ENCODE results near the gene CYP17A1. TPM values are rescaled to one million over a fixed set of nuclear protein-coding genes. Genes with fewer than 3 reads are reported as not detected.
A peak's percentile ranks its signal among the peaks of the same experiment; 100 is the strongest.
"Not testable (repeated sequence)": the region's sequence is repeated elsewhere in the genome, so short reads cannot be mapped to it uniquely, and the experiment has no call there.

The CYP17A1 gene
- total RNA-seq, 1 donor from 2014 or later = not detected

DNA sequence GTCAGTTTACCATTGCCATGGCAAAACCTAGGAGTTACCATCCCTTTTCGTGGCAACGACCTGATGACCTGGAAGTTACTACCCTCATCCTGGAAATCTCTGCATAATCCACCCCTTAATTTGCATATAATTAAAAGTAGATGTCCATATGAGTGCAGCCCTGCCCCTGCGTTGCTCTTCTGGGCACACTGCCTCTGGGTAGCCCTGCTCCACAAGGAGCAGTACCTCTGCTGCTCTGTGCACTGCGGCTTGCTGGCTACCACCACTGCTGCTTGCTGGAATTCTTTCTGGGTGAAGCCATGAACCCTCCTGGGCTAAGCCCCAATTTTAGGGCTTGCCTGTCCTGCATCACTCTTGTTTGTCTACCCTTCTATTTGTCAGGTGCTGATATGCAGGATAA, 12.5 kb downstream of the CYP17A1 start:
- Histone ChIP-seq H3K36me3 (ENCODE audit: control insufficient read depth in 3 of 3, insufficient read depth in 3 of 3, low read length in 3 of 3) (peaks cover 0 to 3% (median 2%) of the 10 kb centered on the region in 3 donors), H3K27me3 (ENCODE audit: control insufficient read depth in 3 of 3, insufficient read depth in 3 of 3, low read length in 3 of 3) (no peaks in the 10 kb centered on the region), H3K4me3 (ENCODE audit: low read length in 3 of 3) (no peak overlapping the region), H3K4me1 (ENCODE audit: control insufficient read depth in 3 of 3, insufficient read depth in 3 of 3, low read length in 3 of 3) (peaks cover 0 to 5% (median 0%) of the 10 kb centered on the region in 3 donors), H3K27ac (ENCODE audit: low read depth, low read length) (no peak overlapping the region), H3K9me3 (ENCODE audit: control insufficient read depth in 3 of 3, low read length in 3 of 3) (no peaks in the 10 kb centered on the region), H3K9ac (ENCODE audit: low read depth in 1 of 3, low read length in 3 of 3) (no peak overlapping the region)

DNA sequence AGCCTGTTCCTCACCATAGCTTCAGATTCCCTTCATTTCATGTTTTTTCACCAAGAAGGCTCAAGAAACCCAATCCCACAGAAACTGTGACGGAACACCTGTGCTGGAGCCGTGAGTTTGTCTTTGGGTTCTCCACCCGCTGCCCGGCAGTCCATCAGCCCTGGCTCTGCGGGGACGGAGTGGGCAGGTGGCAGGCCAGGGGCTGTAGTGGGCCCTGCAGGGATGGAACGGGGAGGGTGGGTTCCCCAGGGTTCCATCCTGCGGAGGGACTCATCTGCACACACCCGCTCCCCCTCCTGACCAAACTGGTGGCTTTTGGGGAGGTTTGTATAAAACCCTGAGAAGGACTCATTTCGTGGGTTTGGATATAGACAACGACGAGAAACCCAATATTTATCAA, 15.0 kb downstream of the CYP17A1 start:
- H3K27me3 ChIP-seq (ENCODE audit: control insufficient read depth in 3 of 3, insufficient read depth in 3 of 3, low read length in 3 of 3) = no peaks in the 10 kb centered on the region
- no peak overlapping the region for H3K4me3 ChIP-seq (ENCODE audit: low read length in 3 of 3)
- H3K9ac ChIP-seq (ENCODE audit: low read depth in 1 of 3, low read length in 3 of 3) = no peak overlapping the region
- H3K9me3 ChIP-seq (ENCODE audit: control insufficient read depth in 3 of 3, low read length in 3 of 3) = no peaks in the 10 kb centered on the region
- H3K27ac ChIP-seq (ENCODE audit: low read depth, low read length) = no peak overlapping the region
- no peaks in the 10 kb centered on the region for H3K36me3 ChIP-seq (ENCODE audit: control insufficient read depth in 3 of 3, insufficient read depth in 3 of 3, low read length in 3 of 3)
- H3K4me1 ChIP-seq (ENCODE audit: control insufficient read depth in 3 of 3, insufficient read depth in 3 of 3, low read length in 3 of 3) = peaks cover 0 to 10% (median 0%) of the 10 kb centered on the region in 3 donors

DNA sequence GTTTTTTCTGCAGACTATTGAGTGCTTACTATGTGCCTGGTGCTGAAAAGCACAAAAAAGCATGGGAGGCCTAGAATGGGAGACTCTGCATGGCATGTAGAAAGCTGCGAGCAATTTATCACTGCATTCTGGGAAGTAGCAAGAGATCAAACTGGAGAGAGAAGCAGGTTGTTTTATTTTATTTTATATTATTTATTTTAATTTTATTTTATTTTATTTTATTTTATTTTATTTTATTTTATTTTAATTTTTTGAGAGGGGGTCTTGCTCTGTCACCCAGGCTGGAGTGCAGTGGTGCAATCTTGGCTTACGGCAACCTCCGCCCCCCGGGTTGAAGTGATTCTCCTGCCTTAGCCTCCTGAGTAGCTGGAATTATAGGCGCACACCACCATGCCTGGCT, 17.2 kb downstream of the CYP17A1 start:
- H3K9ac ChIP-seq (ENCODE audit: low read depth in 1 of 3, low read length in 3 of 3); H3K27me3 ChIP-seq (ENCODE audit: control insufficient read depth in 3 of 3, insufficient read depth in 3 of 3, low read length in 3 of 3); H3K27ac ChIP-seq (ENCODE audit: low read depth, low read length); H3K9me3 ChIP-seq (ENCODE audit: control insufficient read depth in 3 of 3, low read length in 3 of 3); H3K36me3 ChIP-seq (ENCODE audit: control insufficient read depth in 3 of 3, insufficient read depth in 3 of 3, low read length in 3 of 3); H3K4me3 ChIP-seq (ENCODE audit: low read length in 3 of 3): not testable (repeated sequence)
- H3K4me1 ChIP-seq (ENCODE audit: control insufficient read depth in 3 of 3, insufficient read depth in 3 of 3, low read length in 3 of 3) = peaks cover 16 to 24% (median 20%) of the 10 kb centered on the region in 3 donors

DNA sequence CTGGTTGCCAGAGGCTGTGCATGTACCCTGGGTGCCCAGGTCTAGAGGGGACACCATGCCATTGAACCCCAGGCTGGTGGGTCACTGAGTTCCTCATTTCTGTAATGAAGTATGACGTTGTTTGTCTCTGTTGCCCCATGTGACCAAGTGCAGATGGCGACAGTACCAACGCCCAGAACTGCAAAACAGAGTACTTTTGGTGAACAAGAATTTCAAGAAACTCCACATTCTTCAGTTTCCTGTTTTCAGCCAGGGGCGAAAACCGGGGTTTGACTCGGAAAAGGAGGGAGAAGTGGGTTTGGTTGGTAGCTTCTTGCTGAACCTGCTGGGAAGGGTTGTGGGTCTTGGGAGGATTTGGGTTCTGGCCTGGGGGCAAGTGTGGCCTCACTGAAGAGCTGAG, 18.2 kb downstream of the CYP17A1 start:
- H3K27ac ChIP-seq (ENCODE audit: low read depth, low read length) = peak overlapping the region; percentile 58
- no peak overlapping the region for H3K4me3 ChIP-seq (ENCODE audit: low read length in 3 of 3)
- no peaks in the 10 kb centered on the region for H3K9me3 ChIP-seq (ENCODE audit: control insufficient read depth in 3 of 3, low read length in 3 of 3)
- no peak overlapping the region for H3K9ac ChIP-seq (ENCODE audit: low read depth in 1 of 3, low read length in 3 of 3)
- H3K36me3 ChIP-seq (ENCODE audit: control insufficient read depth in 3 of 3, insufficient read depth in 3 of 3, low read length in 3 of 3) = peaks cover 6 to 9% (median 7%) of the 10 kb centered on the region in 3 donors
- H3K27me3 ChIP-seq (ENCODE audit: control insufficient read depth in 3 of 3, insufficient read depth in 3 of 3, low read length in 3 of 3) = no peaks in the 10 kb centered on the region
- peaks cover 25 to 27% (median 27%) of the 10 kb centered on the region in 3 donors for H3K4me1 ChIP-seq (ENCODE audit: control insufficient read depth in 3 of 3, insufficient read depth in 3 of 3, low read length in 3 of 3)

DNA sequence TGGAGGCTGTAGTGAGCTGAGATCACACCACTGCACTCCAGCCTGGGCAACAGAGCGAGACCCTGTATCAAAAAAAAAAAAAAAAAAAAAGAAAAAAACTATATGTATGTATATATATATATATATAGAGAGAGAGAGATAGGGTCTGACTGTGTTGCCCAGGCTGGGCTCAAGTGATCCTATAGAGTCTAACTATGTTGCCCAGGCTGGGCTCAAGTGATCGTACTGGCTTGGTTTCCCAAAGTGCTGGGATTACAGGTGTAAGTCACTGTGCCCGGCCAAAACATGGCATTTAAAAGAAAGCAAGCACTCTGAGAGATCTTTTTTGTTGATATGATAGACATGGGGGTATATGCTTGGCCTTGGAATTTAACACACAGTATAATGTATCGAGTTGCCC, 20.0 kb downstream of the CYP17A1 start:
- Histone ChIP-seq H3K4me1 (ENCODE audit: control insufficient read depth in 3 of 3, insufficient read depth in 3 of 3, low read length in 3 of 3) (peaks cover 40 to 46% (median 43%) of the 10 kb centered on the region in 3 donors), H3K9ac (ENCODE audit: low read depth in 1 of 3, low read length in 3 of 3) (no peak overlapping the region), H3K36me3 (ENCODE audit: control insufficient read depth in 3 of 3, insufficient read depth in 3 of 3, low read length in 3 of 3) (peaks cover 25 to 28% (median 25%) of the 10 kb centered on the region in 3 donors), H3K27me3 (ENCODE audit: control insufficient read depth in 3 of 3, insufficient read depth in 3 of 3, low read length in 3 of 3) (no peaks in the 10 kb centered on the region), H3K9me3 (ENCODE audit: control insufficient read depth in 3 of 3, low read length in 3 of 3) (no peaks in the 10 kb centered on the region), H3K27ac (ENCODE audit: low read depth, low read length) (peak overlapping the region; percentile 90), H3K4me3 (ENCODE audit: low read length in 3 of 3) (no peak overlapping the region)

DNA sequence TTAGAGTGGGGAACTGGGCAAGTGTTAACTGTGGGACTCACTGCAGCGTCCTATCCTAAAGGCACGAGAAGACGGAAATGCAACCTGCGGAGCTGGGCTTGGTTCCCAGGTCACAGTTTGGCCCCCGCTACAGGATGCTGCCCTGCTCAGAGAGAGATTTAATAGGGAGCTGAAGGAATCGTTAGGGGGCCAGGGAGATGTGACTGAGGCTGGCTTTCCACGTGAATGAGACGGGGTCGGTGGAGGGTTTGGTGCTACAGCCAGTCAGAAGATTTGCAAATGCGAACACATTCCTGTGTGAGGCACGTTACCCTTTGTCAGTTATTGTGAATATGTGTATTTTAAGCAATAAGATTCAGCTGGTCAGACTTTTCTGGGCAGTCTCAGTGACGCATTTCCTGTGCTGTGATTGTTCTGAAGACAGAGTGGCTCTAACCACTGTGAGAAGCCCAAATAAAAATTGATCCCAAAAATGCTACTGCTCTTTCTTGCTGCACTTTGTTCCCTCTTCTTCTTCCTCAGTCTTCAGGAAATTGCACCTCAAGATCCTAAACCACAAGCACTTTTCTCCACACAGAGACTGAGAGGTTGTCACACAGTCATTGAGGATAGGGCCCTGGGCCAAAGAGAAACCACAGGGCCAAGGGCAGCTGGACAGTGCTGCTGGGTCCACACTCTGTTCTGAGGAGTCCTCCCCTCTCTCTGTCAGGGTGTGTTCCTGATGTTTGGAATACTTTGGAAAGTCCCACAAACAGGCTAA, 21.2 kb downstream of the CYP17A1 start:
- H3K4me1 ChIP-seq (ENCODE audit: control insufficient read depth in 3 of 3, insufficient read depth in 3 of 3, low read length in 3 of 3) = peaks cover 42 to 50% (median 47%) of the 10 kb centered on the region in 3 donors
- H3K36me3 ChIP-seq (ENCODE audit: control insufficient read depth in 3 of 3, insufficient read depth in 3 of 3, low read length in 3 of 3) = peaks cover 37 to 39% (median 37%) of the 10 kb centered on the region in 3 donors
- H3K4me3 ChIP-seq (ENCODE audit: low read length in 3 of 3) = no peak overlapping the region
- peak overlapping the region; percentile 90 for H3K27ac ChIP-seq (ENCODE audit: low read depth, low read length)
- no peaks in the 10 kb centered on the region for H3K9me3 ChIP-seq (ENCODE audit: control insufficient read depth in 3 of 3, low read length in 3 of 3)
- peak overlapping the region; percentile 12 to 71 (median 66) for H3K9ac ChIP-seq (ENCODE audit: low read depth in 1 of 3, low read length in 3 of 3)
- H3K27me3 ChIP-seq (ENCODE audit: control insufficient read depth in 3 of 3, insufficient read depth in 3 of 3, low read length in 3 of 3) = no peaks in the 10 kb centered on the region

DNA sequence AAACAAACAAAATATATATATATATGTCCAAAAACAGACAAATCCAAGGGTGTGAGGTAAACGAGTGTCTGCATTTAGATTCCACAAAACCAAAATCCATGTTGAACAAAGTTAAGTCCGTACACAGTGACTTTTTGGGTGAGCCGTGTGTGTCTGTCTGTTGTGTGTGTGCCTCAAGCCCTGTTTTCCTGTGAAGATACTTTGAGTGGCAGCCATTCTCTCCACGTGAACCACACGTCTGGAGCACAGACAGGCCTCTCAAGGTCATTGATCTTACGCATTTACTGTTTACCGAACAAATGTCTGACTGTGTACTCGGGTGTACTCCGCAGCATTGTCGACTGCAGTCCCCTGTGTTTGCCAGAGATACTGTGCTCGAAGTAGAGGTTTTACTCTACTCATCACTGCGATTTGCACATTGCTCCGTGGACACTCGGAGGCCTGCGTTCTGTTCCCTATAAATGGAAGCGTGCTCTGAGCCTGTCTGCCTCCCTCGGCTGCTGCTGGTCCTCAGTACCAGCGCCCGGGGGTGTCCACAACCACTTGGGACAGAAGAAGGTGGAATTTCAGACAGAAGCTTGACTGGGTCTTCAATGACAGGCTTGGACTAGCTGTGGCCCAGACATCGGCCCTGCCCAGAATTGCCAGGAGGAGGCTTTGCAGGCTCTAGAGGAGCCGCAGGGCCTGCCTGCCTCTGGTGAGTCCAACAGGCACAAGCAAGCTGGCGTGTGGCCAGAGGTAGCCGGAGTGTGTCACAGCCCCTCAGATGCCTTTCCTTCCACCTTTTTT, 22.1 kb downstream of the CYP17A1 start:
- Histone ChIP-seq H3K9ac (ENCODE audit: low read depth in 1 of 3, low read length in 3 of 3) (peak overlapping the region; percentile 12 to 71 (median 66)), H3K27ac (ENCODE audit: low read depth, low read length) (peak overlapping the region; percentile 90), H3K9me3 (ENCODE audit: control insufficient read depth in 3 of 3, low read length in 3 of 3) (no peaks in the 10 kb centered on the region), H3K27me3 (ENCODE audit: control insufficient read depth in 3 of 3, insufficient read depth in 3 of 3, low read length in 3 of 3) (no peaks in the 10 kb centered on the region), H3K4me3 (ENCODE audit: low read length in 3 of 3) (no peak overlapping the region), H3K4me1 (ENCODE audit: control insufficient read depth in 3 of 3, insufficient read depth in 3 of 3, low read length in 3 of 3) (peaks cover 42 to 50% (median 47%) of the 10 kb centered on the region in 3 donors), H3K36me3 (ENCODE audit: control insufficient read depth in 3 of 3, insufficient read depth in 3 of 3, low read length in 3 of 3) (peaks cover 38 to 42% (median 40%) of the 10 kb centered on the region in 3 donors)

DNA sequence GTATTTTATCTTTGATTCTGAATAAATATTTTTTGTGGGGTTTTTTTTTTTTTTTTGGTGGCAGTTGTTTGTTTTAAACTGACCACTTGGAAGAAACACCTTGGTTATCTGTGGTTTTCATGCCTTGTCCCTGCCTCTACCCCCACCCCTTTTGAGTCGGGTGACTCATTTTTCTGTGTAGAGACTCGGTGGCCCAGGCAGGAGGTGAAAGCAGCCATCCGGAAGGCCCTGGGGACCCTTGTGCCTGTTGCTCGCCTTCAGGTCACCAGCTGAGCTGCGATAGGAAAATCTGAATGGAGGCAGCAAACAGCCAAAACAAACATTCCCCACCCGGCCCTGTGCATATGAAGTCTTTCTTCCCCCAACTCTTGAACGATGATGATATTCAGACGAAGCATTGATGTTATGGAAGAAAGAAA, 22.8 kb downstream of the CYP17A1 start:
- peaks cover 44 to 48% (median 45%) of the 10 kb centered on the region in 3 donors for H3K36me3 ChIP-seq (ENCODE audit: control insufficient read depth in 3 of 3, insufficient read depth in 3 of 3, low read length in 3 of 3)
- peaks cover 42 to 50% (median 47%) of the 10 kb centered on the region in 3 donors for H3K4me1 ChIP-seq (ENCODE audit: control insufficient read depth in 3 of 3, insufficient read depth in 3 of 3, low read length in 3 of 3)
- H3K27me3 ChIP-seq (ENCODE audit: control insufficient read depth in 3 of 3, insufficient read depth in 3 of 3, low read length in 3 of 3) = no peaks in the 10 kb centered on the region
- H3K9me3 ChIP-seq (ENCODE audit: control insufficient read depth in 3 of 3, low read length in 3 of 3) = no peaks in the 10 kb centered on the region
- H3K9ac ChIP-seq (ENCODE audit: low read depth in 1 of 3, low read length in 3 of 3) = no peak overlapping the region
- peak overlapping the region; percentile 90 for H3K27ac ChIP-seq (ENCODE audit: low read depth, low read length)
- H3K4me3 ChIP-seq (ENCODE audit: low read length in 3 of 3) = no peak overlapping the region

DNA sequence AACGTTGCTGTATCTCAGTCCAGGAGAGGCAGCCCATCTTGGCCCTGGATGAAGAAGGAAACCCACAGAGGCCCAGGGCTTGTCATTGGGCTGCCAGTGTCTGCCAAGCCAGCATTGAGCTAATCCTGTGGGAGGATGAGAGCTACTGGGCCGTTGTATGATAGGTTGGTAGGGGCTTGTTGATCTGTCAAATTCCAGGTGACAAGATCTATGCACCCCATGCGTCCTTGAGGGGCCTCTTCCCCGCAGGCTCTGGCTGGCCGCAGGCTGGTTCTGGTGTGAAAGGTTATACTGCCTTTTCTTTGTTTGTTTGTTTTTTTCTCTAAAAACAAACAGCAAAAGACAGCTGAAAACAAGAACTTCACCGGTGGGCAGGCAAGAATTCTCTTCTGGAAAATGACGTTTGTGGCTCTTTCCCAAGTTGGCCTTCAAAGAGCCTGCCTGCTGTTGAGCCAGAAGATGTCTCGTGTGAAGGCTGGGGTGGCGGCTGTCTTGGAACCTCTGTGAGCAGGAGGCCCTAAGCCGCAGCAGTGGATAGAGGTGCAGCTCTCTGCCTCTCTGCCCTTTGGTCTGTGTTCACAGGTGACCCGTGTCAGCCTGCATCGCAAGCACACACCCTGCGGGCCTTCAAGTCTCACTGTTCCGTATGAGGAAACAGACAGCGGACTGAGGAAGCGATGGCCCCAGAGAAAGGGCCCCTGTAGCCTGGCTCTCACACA, 23.3 kb downstream of the CYP17A1 start:
- Histone ChIP-seq H3K9me3 (ENCODE audit: control insufficient read depth in 3 of 3, low read length in 3 of 3) (no peaks in the 10 kb centered on the region), H3K36me3 (ENCODE audit: control insufficient read depth in 3 of 3, insufficient read depth in 3 of 3, low read length in 3 of 3) (peaks cover 44 to 49% (median 45%) of the 10 kb centered on the region in 3 donors), H3K27ac (ENCODE audit: low read depth, low read length) (peak overlapping the region; percentile 90), H3K9ac (ENCODE audit: low read depth in 1 of 3, low read length in 3 of 3) (peak overlapping the region; percentile 12 to 28 (median 23)), H3K4me1 (ENCODE audit: control insufficient read depth in 3 of 3, insufficient read depth in 3 of 3, low read length in 3 of 3) (peaks cover 42 to 50% (median 47%) of the 10 kb centered on the region in 3 donors), H3K27me3 (ENCODE audit: control insufficient read depth in 3 of 3, insufficient read depth in 3 of 3, low read length in 3 of 3) (no peaks in the 10 kb centered on the region), H3K4me3 (ENCODE audit: low read length in 3 of 3) (no peak overlapping the region)

Data from skeletal muscle tissue (tissue), 4 donors.